H9 (cell line): Measurements from ENCODE around the gene MGRN1. TPM values are rescaled to one million over a fixed set of nuclear protein-coding genes. Genes with fewer than 3 reads are reported as not detected.

ENCODE experiments used
- DNase-seq: peaks from one replicate; pipeline ENCODE4 v3.0.0-alpha.2; 2017
- H2AFZ ChIP-seq: one replicate; pipeline ENCODE4 v1.6.1; 2013; ENCODE audit warnings: mild to moderate bottlenecking, low read length, control low read depth, moderate library complexity
- H2AK5ac ChIP-seq: 2 replicates; pipeline ENCODE4 v1.6.1; 2013; ENCODE audit warnings: low read length, control low read depth, mixed read lengths; ENCODE audit not compliant: insufficient read length
- H2BK120ac ChIP-seq: one replicate; pipeline ENCODE4 v1.6.1; 2013; ENCODE audit warnings: low read depth, mild to moderate bottlenecking, low read length, control low read depth, inconsistent platforms; ENCODE audit not compliant: poor library complexity, severe bottlenecking
- H2BK12ac ChIP-seq: 2 replicates; pipeline ENCODE4 v1.6.1; 2013; ENCODE audit warnings: low read length, control low read depth, mixed read lengths, low read depth; ENCODE audit not compliant: insufficient read length
- H2BK15ac ChIP-seq: 2 replicates; pipeline ENCODE4 v1.6.1; 2013; ENCODE audit warnings: low read depth, low read length, control low read depth
- H2BK20ac ChIP-seq: one replicate; pipeline ENCODE4 v1.6.1; 2013; ENCODE audit warnings: low read depth, mild to moderate bottlenecking, low read length, control low read depth, inconsistent platforms; ENCODE audit not compliant: poor library complexity, severe bottlenecking
- H2BK5ac ChIP-seq: 2 replicates; pipeline ENCODE4 v1.6.1; 2013; ENCODE audit warnings: low read length, control low read depth, mixed read lengths; ENCODE audit not compliant: insufficient read length
- H3K14ac ChIP-seq: 2 replicates; pipeline ENCODE4 v1.6.1; 2013; ENCODE audit warnings: low read length, control low read depth; ENCODE audit not compliant: insufficient read depth
- H3K18ac ChIP-seq: 2 replicates; pipeline ENCODE4 v1.6.1; 2013; ENCODE audit warnings: low read depth, mild to moderate bottlenecking, mixed read lengths, low read length, control low read depth; ENCODE audit not compliant: insufficient read length
- H3K23ac ChIP-seq: 2 replicates; pipeline ENCODE4 v1.6.1; 2013; ENCODE audit warnings: low read length, control low read depth, mixed read lengths, low read depth; ENCODE audit not compliant: insufficient read length
- H3K23me2 ChIP-seq: 2 replicates; pipeline ENCODE4 v1.6.1; 2013; ENCODE audit warnings: low read depth, mild to moderate bottlenecking, mixed read lengths, low read length, control low read depth; ENCODE audit not compliant: insufficient read length, poor library complexity, severe bottlenecking
- H3K27ac ChIP-seq: 2 replicates; pipeline ENCODE4 v1.5.1; 2013; ENCODE audit warnings: low read length, control low read depth, mixed read lengths, low read depth; ENCODE audit not compliant: insufficient read length
- H3K27me3 ChIP-seq: 2 replicates; pipeline ENCODE4 v1.6.1; 2013; ENCODE audit warnings: low read length, control low read depth, inconsistent platforms; ENCODE audit not compliant: insufficient read depth
- H3K4ac ChIP-seq: 2 replicates; pipeline ENCODE4 v1.6.1; 2013; ENCODE audit warnings: low read depth, mild to moderate bottlenecking, control low read depth, inconsistent platforms, low read length, moderate library complexity
- H3K4me1 ChIP-seq: 2 replicates; pipeline ENCODE4 v1.6.1; 2013; ENCODE audit warnings: low read length, control low read depth, inconsistent platforms; ENCODE audit not compliant: insufficient read depth
- H3K4me2 ChIP-seq: 2 replicates; pipeline ENCODE4 v1.6.1; 2013; ENCODE audit warnings: low read length, control low read depth, mixed read lengths; ENCODE audit not compliant: insufficient read length, insufficient read depth
- H3K56ac ChIP-seq: 2 replicates; pipeline ENCODE4 v1.6.1; 2013; ENCODE audit warnings: low read depth, mild to moderate bottlenecking, mixed read lengths, low read length, control low read depth; ENCODE audit not compliant: insufficient read length
- H3K79me1 ChIP-seq: 2 replicates; pipeline ENCODE4 v1.6.1; 2013; ENCODE audit warnings: low read depth, mild to moderate bottlenecking, moderate library complexity, low read length, control low read depth, inconsistent platforms; ENCODE audit not compliant: insufficient read depth, poor library complexity, severe bottlenecking
- H3K79me2 ChIP-seq: 2 replicates; pipeline ENCODE4 v1.6.1; 2013; ENCODE audit warnings: low read length, control low read depth, inconsistent platforms; ENCODE audit not compliant: insufficient read depth
- H3K9ac ChIP-seq: 2 replicates; pipeline ENCODE4 v1.6.1; 2013; ENCODE audit warnings: low read length, control low read depth, mixed read lengths; ENCODE audit not compliant: insufficient read length; ENCODE audit errors: extremely low read depth
- H3K9me3 ChIP-seq: one replicate; pipeline ENCODE4 v1.6.1; 2013; ENCODE audit warnings: low read depth, low read length, inconsistent platforms; ENCODE audit not compliant: control insufficient read depth
- H3T11ph ChIP-seq: one replicate; pipeline ENCODE4 v1.6.1; 2013; ENCODE audit warnings: mild to moderate bottlenecking, low read length, control low read depth, inconsistent platforms
- H4K20me1 ChIP-seq: one replicate; pipeline ENCODE4 v1.6.1; 2013; ENCODE audit not compliant: control insufficient read depth, insufficient read length, insufficient read depth
- H4K5ac ChIP-seq: 2 replicates; pipeline ENCODE4 v1.6.1; 2013; ENCODE audit warnings: low read depth, mild to moderate bottlenecking, mixed read lengths, low read length, control low read depth; ENCODE audit not compliant: insufficient read length
- H4K8ac ChIP-seq: replicated peaks from 2 replicates; pipeline ENCODE4 v1.6.1; 2013; ENCODE audit warnings: low read length, control low read depth, mixed read lengths, low read depth; ENCODE audit not compliant: insufficient read length
- H4K91ac ChIP-seq: 2 replicates; pipeline ENCODE4 v1.6.1; 2013; ENCODE audit warnings: low read depth, mild to moderate bottlenecking, moderate library complexity, mixed read lengths, low read length, control low read depth; ENCODE audit not compliant: insufficient read length
- H3K27ac Mint-ChIP-seq, 3 experiments: 2 replicates in 2 of 3; 3 replicates in 1 of 3; pipeline ENCODE4 v1.8.0; 2020 to 2021; ENCODE audit warnings: mixed read lengths in 3 of 3, mild to moderate bottlenecking in 1 of 3, moderate library complexity in 1 of 3
- H3K27me3 Mint-ChIP-seq: 2 replicates; pipeline ENCODE4 v1.8.0; 2021; ENCODE audit warnings: low read depth, mild to moderate bottlenecking, moderate library complexity, mixed read lengths
- H3K36me3 Mint-ChIP-seq, 3 experiments: 2 replicates in 2 of 3; 3 replicates in 1 of 3; pipeline ENCODE4 v1.8.0; 2020 to 2021; ENCODE audit warnings: low read depth in 3 of 3, mixed read lengths in 3 of 3; ENCODE audit not compliant: insufficient read depth in 1 of 3
- H3K4me1 Mint-ChIP-seq, 2 experiments: 2 replicates each; pipeline ENCODE4 v1.8.0; 2020; ENCODE audit warnings: mixed read lengths in 2 of 2
- H3K4me3 Mint-ChIP-seq, 2 experiments: 2 replicates in 1 of 2; 3 replicates in 1 of 2; pipeline ENCODE4 v1.8.0; 2020 to 2021; ENCODE audit warnings: mild to moderate bottlenecking in 2 of 2, mixed read lengths in 2 of 2, moderate library complexity in 1 of 2
- H3K9me3 Mint-ChIP-seq, 2 experiments: 2 replicates in 1 of 2; 3 replicates in 1 of 2; pipeline ENCODE4 v1.8.0; 2020; ENCODE audit warnings: mild to moderate bottlenecking in 2 of 2, mixed read lengths in 2 of 2, moderate library complexity in 1 of 2
- WGBS: extraction: QIAGEN DNeasy Blood & Tissue Kit; methylation state at CpG from one replicate; pipeline ENCODE4 v1.1.7; 2013; ENCODE audit warnings: missing lambda C conversion rate, low lambda C conversion rate, mixed read lengths; ENCODE audit not compliant: insufficient read length; ENCODE audit errors: extremely low coverage; 5-methylcytosine and 5-hydroxymethylcytosine counted together
- total RNA-seq: library from RNA; stranded (reverse); gene quantifications from 2 replicates; pipeline ENCODE4 v1.2.1, GENCODE V29; 2021
- TF ChIP-seq, protein P1 (sequence below): fragments of 200-600 bp; sonication (generic); conservative IDR thresholded peaks from 3 replicates; pipeline ENCODE4 v1.8.0; 2021; ENCODE audit warnings: antibody characterized with exemption, mild to moderate bottlenecking

MGRN1 gene
- total RNA-seq, 1 experiment from 2014 or later, result 91.6 TPM

GRCh38 chr16:4685292-4685691, 60.7 kb downstream of the MGRN1 start:
- H3K4me1 Mint-ChIP-seq, result no peaks in the 10 kb centered on the region
- H3K9me3 ChIP-seq, result no peaks in the 10 kb centered on the region
- no peak overlapping the region for H3K4ac ChIP-seq
- no peak overlapping the region for H3K4me3 Mint-ChIP-seq
- peaks cover 2 to 32% (median 27%) of the 10 kb centered on the region in 3 experiments; a peak in 6 of 7 replicates for H3K36me3 Mint-ChIP-seq
- H3K9me3 Mint-ChIP-seq, result no peaks in the 10 kb centered on the region
- H3K79me1 ChIP-seq, result no peaks in the 10 kb centered on the region
- no peak overlapping the region for H2AFZ ChIP-seq
- TF ChIP-seq, protein P1, sequence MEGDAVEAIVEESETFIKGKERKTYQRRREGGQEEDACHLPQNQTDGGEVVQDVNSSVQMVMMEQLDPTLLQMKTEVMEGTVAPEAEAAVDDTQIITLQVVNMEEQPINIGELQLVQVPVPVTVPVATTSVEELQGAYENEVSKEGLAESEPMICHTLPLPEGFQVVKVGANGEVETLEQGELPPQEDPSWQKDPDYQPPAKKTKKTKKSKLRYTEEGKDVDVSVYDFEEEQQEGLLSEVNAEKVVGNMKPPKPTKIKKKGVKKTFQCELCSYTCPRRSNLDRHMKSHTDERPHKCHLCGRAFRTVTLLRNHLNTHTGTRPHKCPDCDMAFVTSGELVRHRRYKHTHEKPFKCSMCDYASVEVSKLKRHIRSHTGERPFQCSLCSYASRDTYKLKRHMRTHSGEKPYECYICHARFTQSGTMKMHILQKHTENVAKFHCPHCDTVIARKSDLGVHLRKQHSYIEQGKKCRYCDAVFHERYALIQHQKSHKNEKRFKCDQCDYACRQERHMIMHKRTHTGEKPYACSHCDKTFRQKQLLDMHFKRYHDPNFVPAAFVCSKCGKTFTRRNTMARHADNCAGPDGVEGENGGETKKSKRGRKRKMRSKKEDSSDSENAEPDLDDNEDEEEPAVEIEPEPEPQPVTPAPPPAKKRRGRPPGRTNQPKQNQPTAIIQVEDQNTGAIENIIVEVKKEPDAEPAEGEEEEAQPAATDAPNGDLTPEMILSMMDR, result no peak
- H2BK20ac ChIP-seq, result no peak overlapping the region
- no peak overlapping the region for H2BK120ac ChIP-seq
- H2BK12ac ChIP-seq, result no peak overlapping the region
- no peak overlapping the region for H2BK15ac ChIP-seq
- no peaks in the 10 kb centered on the region for H3K27me3 ChIP-seq
- no peaks in the 10 kb centered on the region for H4K20me1 ChIP-seq
- H3K9ac ChIP-seq, result no peak overlapping the region
- no peak overlapping the region for H3K27ac ChIP-seq
- H4K91ac ChIP-seq, result no peak overlapping the region
- no peak overlapping the region for H2BK5ac ChIP-seq
- H3T11ph ChIP-seq, result no peak overlapping the region
- no peak overlapping the region for H2AK5ac ChIP-seq
- no peaks in the 10 kb centered on the region for H3K79me2 ChIP-seq
- DNase-seq, result no peak
- H3K27ac Mint-ChIP-seq, result 0 out of 7 replicates have a peak overlapping the region, but pooled peaks of 1 of the 3 experiments have one; percentile 68
- H3K18ac ChIP-seq, result no peak overlapping the region
- no peaks in the 10 kb centered on the region for H3K23me2 ChIP-seq
- no peak overlapping the region for H4K8ac ChIP-seq
- H3K56ac ChIP-seq, result no peak overlapping the region
- H3K4me1 ChIP-seq, result no peaks in the 10 kb centered on the region
- H3K27me3 Mint-ChIP-seq, result no peaks in the 10 kb centered on the region
- no CpG with 5 or more reads among the region's 13 CpGs for WGBS
- H4K5ac ChIP-seq, result no peak overlapping the region
- H3K14ac ChIP-seq, result no peak overlapping the region
- H3K4me2 ChIP-seq, result no peak overlapping the region
- no peak overlapping the region for H3K23ac ChIP-seq
